ENCODE measurements around the gene WNT7A. TPM values are rescaled to one million over a fixed set of nuclear protein-coding genes. Genes with fewer than 3 reads are reported as not detected.

Gene WNT7A
- total and polyA plus RNA-seq, 2 experiments from 2014 or later = not detected

- Histone ChIP-seq H3K9me3 (ENCODE audit: low read depth) (no peaks in the 10 kb centered on the region), H3K79me2 (ENCODE audit: insufficient read depth) (no peaks in the 10 kb centered on the region), H3K4me2 (ENCODE audit: unreplicated experiment) (no peak overlapping the region), H3K27me3 (replicated peaks; ENCODE audit: insufficient read depth) (peaks cover 40% of the 10 kb centered on the region), H4K20me1 (ENCODE audit: insufficient read depth) (no peaks in the 10 kb centered on the region), H2AFZ (no peak overlapping the region), H3F3A (ENCODE audit: insufficient read depth) (no peaks in the 10 kb centered on the region), H3K4me3 (no peak overlapping the region), H3K36me3 (ENCODE audit: low read depth) (no peaks in the 10 kb centered on the region), H3K27ac (no peak overlapping the region), H3K4me1 (ENCODE audit: insufficient read depth) (no peaks in the 10 kb centered on the region), H3K9ac (no peak overlapping the region), H3K9me2 (ENCODE audit: insufficient read depth) (no peaks in the 10 kb centered on the region)
- DNase-seq = no peak
- TF ChIP-seq EZH2phosphoT487 (IDR thresholded peaks at IDR 0.05; ENCODE audit: insufficient read depth, low read depth) = no peak
- no peak for TF ChIP-seq EZH2 (IDR thresholded peaks at IDR 0.05; ENCODE audit: insufficient read depth, poor library complexity, severe bottlenecking)
- WGBS, 2 experiments (ENCODE audit: low coverage in 1 of 2, low lambda C conversion rate in 2 of 2, missing lambda C conversion rate in 2 of 2) = 45 to 46% methylated on average over 16 of the region's 16 CpGs
- in situ Hi-C loops (cut with MboI) = loop anchor here (25.0 kb wide), 1 partner anchor 388 kb away; the partner anchor contains the start of gene HDAC11
Observed at GRCh38 chr3:13874891-13875290, 5.0 kb downstream of the WNT7A start.

DNA sequence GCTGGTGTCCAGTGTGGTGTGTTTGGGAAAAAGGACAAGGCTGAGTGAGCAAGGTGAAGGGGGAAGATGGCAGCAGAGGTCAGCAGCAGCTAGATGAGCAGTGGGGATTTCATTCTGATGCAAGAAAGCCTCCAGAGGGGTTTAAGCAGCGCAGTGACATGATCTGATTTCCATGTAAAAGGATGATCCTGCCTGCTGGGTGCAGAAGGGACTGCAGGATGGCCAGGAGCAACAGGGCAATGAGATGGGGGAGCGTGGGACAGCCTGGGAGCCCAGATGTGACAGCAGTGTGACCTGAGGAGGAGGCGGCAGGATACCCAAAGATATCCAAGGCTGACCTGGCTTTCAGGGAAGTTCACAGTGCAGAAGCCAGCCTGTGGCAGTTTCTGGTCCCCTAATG is 6.1 kb downstream of the WNT7A start:
- Histone ChIP-seq H3K4me1 (ENCODE audit: insufficient read depth) (no peaks in the 10 kb centered on the region), H3K79me2 (ENCODE audit: insufficient read depth) (no peaks in the 10 kb centered on the region), H3K9me3 (ENCODE audit: low read depth) (no peaks in the 10 kb centered on the region), H3K36me3 (ENCODE audit: low read depth) (no peaks in the 10 kb centered on the region), H3K9me2 (ENCODE audit: insufficient read depth) (no peaks in the 10 kb centered on the region), H2AFZ (no peak overlapping the region), H4K20me1 (ENCODE audit: insufficient read depth) (no peaks in the 10 kb centered on the region), H3K4me2 (ENCODE audit: unreplicated experiment) (no peak overlapping the region), H3K27me3 (replicated peaks; ENCODE audit: insufficient read depth) (peaks cover 33% of the 10 kb centered on the region), H3F3A (ENCODE audit: insufficient read depth) (no peaks in the 10 kb centered on the region), H3K9ac (no peak overlapping the region), H3K4me3 (no peak overlapping the region), H3K27ac (no peak overlapping the region)
- in situ Hi-C loops (cut with MboI) = no loop called here
- WGBS, 2 experiments (ENCODE audit: low coverage in 1 of 2, low lambda C conversion rate in 2 of 2, missing lambda C conversion rate in 2 of 2) = 15 to 17% methylated on average over 3 of the region's 3 CpGs
- DNase-seq = no peak
- TF ChIP-seq EZH2 (IDR thresholded peaks at IDR 0.05; ENCODE audit: insufficient read depth, poor library complexity, severe bottlenecking) = no peak
- no peak for TF ChIP-seq EZH2phosphoT487 (IDR thresholded peaks at IDR 0.05; ENCODE audit: insufficient read depth, low read depth)

DNA sequence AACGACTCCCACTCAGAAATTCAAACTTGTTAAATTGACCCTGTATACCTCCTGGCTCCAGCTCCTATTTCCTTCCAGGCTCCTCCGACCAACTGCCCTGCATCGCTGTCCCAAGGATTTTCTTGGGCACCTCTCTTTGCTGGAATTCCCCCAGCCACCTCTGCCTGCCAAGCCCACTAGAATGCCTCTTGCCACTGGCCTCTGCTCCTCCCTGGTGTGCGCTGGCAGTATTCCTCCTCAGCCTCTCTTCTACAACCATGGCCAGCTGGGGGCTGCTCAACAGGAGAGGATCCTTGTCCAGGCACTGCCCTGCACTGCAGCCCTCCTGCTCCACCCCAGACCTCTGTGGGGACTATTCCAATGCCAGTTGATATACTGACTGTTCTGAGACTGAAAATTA is 7.4 kb downstream of the WNT7A start:
- Histone ChIP-seq H3K9ac (no peak overlapping the region), H3K9me2 (ENCODE audit: insufficient read depth) (no peaks in the 10 kb centered on the region), H3F3A (ENCODE audit: insufficient read depth) (no peaks in the 10 kb centered on the region), H3K4me2 (ENCODE audit: unreplicated experiment) (no peak overlapping the region), H3K9me3 (ENCODE audit: low read depth) (no peaks in the 10 kb centered on the region), H3K27ac (no peak overlapping the region), H3K4me1 (ENCODE audit: insufficient read depth) (no peaks in the 10 kb centered on the region), H3K36me3 (ENCODE audit: low read depth) (no peaks in the 10 kb centered on the region), H3K27me3 (replicated peaks; ENCODE audit: insufficient read depth) (peaks cover 19% of the 10 kb centered on the region), H2AFZ (no peak overlapping the region), H3K79me2 (ENCODE audit: insufficient read depth) (no peaks in the 10 kb centered on the region), H3K4me3 (no peak overlapping the region), H4K20me1 (ENCODE audit: insufficient read depth) (no peaks in the 10 kb centered on the region)
- 16 to 26% methylated on average over 4 of the region's 4 CpGs for WGBS, 2 experiments (ENCODE audit: low coverage in 1 of 2, low lambda C conversion rate in 2 of 2, missing lambda C conversion rate in 2 of 2)
- in situ Hi-C loops (cut with MboI) = no loop called here
- no peak for DNase-seq
- TF ChIP-seq EZH2 (IDR thresholded peaks at IDR 0.05; ENCODE audit: insufficient read depth, poor library complexity, severe bottlenecking) (no peak), EZH2phosphoT487 (IDR thresholded peaks at IDR 0.05; ENCODE audit: insufficient read depth, low read depth) (no peak)

- H3K9ac ChIP-seq = no peak overlapping the region
- H2AFZ ChIP-seq = no peak overlapping the region
- H3K4me3 ChIP-seq = no peak overlapping the region
- no peaks in the 10 kb centered on the region for H3K4me1 ChIP-seq (ENCODE audit: insufficient read depth)
- H3K27ac ChIP-seq = no peak overlapping the region
- WGBS, 2 experiments (ENCODE audit: low coverage in 1 of 2, low lambda C conversion rate in 2 of 2, missing lambda C conversion rate in 2 of 2) = 18 to 27% methylated on average over 4 of the region's 4 CpGs
- no peaks in the 10 kb centered on the region for H3K36me3 ChIP-seq (ENCODE audit: low read depth)
- no peaks in the 10 kb centered on the region for H3K9me3 ChIP-seq (ENCODE audit: low read depth)
- H3K79me2 ChIP-seq (ENCODE audit: insufficient read depth) = no peaks in the 10 kb centered on the region
- H4K20me1 ChIP-seq (ENCODE audit: insufficient read depth) = no peaks in the 10 kb centered on the region
- in situ Hi-C loops (cut with MboI) = no loop called here
- peaks cover 12% of the 10 kb centered on the region for H3K27me3 ChIP-seq (replicated peaks; ENCODE audit: insufficient read depth)
- H3K9me2 ChIP-seq (ENCODE audit: insufficient read depth) = no peaks in the 10 kb centered on the region
- DNase-seq = no peak
- H3F3A ChIP-seq (ENCODE audit: insufficient read depth) = no peaks in the 10 kb centered on the region
- H3K4me2 ChIP-seq (ENCODE audit: unreplicated experiment) = no peak overlapping the region
- no peak for TF ChIP-seq EZH2 (IDR thresholded peaks at IDR 0.05; ENCODE audit: insufficient read depth, poor library complexity, severe bottlenecking)
Observed at GRCh38 chr3:13871791-13872190, 8.1 kb downstream of the WNT7A start.

DNA sequence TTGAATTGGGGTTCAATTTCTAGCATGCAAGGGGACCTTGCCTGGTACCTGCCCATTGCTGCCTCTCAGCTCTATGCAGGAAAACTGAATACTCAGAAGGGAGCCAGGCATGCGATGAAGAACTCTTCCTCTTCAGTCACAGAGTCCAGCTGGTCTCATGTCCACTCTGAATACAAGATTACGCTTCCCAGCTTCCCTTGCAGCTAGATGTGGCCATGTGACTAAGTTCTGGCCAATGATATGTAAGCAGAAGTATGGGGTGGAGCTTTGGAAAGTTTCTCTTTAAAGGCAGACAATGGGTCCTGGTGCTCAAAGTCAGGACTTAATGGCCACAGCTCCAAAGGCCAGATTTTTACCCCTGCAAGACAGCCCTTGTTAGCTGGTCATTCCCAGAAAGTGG is 9.0 kb downstream of the WNT7A start:
- Histone ChIP-seq H3K4me3 (no peak overlapping the region), H3K4me1 (ENCODE audit: insufficient read depth) (no peaks in the 10 kb centered on the region), H3K27me3 (replicated peaks; ENCODE audit: insufficient read depth) (peaks cover 7% of the 10 kb centered on the region; the same call in 1 of the 2 replicates), H2AFZ (no peak overlapping the region), H3F3A (ENCODE audit: insufficient read depth) (no peaks in the 10 kb centered on the region), H3K36me3 (ENCODE audit: low read depth) (no peaks in the 10 kb centered on the region), H3K9me3 (ENCODE audit: low read depth) (no peaks in the 10 kb centered on the region), H3K9me2 (ENCODE audit: insufficient read depth) (no peaks in the 10 kb centered on the region), H3K4me2 (ENCODE audit: unreplicated experiment) (no peak overlapping the region), H3K79me2 (ENCODE audit: insufficient read depth) (no peaks in the 10 kb centered on the region), H3K9ac (no peak overlapping the region), H4K20me1 (ENCODE audit: insufficient read depth) (no peaks in the 10 kb centered on the region), H3K27ac (no peak overlapping the region)
- DNase-seq = no peak
- in situ Hi-C loops (cut with MboI) = no loop called here
- TF ChIP-seq EZH2 (IDR thresholded peaks at IDR 0.05; ENCODE audit: insufficient read depth, poor library complexity, severe bottlenecking) (no peak), EZH2phosphoT487 (IDR thresholded peaks at IDR 0.05; ENCODE audit: insufficient read depth, low read depth) (no peak)
- WGBS, 2 experiments (ENCODE audit: low coverage in 1 of 2, low lambda C conversion rate in 2 of 2, missing lambda C conversion rate in 2 of 2) = 42 to 53% methylated on average over 2 of the region's 2 CpGs
